H4 (cell line): ENCODE data around the gene KDM5D. TPM values are rescaled to one million over a fixed set of nuclear protein-coding genes. Genes with fewer than 3 reads are reported as not detected.

Experiments
- DNase-seq: peaks from one replicate; pipeline ENCODE4 v3.0.0-alpha.2; 2015; ENCODE audit warnings: low spot score
- total RNA-seq: library from RNA; depleted of rRNA; stranded (reverse); fragments of >200 nt; shearing (Covaris generic); gene quantifications from 2 replicates; pipeline ENCODE4 v1.2.3, GENCODE V29; 2014; rRNA removed

Gene KDM5D
- total RNA-seq: 12.6 and 16.1 TPM in 2 replicates

DNA sequence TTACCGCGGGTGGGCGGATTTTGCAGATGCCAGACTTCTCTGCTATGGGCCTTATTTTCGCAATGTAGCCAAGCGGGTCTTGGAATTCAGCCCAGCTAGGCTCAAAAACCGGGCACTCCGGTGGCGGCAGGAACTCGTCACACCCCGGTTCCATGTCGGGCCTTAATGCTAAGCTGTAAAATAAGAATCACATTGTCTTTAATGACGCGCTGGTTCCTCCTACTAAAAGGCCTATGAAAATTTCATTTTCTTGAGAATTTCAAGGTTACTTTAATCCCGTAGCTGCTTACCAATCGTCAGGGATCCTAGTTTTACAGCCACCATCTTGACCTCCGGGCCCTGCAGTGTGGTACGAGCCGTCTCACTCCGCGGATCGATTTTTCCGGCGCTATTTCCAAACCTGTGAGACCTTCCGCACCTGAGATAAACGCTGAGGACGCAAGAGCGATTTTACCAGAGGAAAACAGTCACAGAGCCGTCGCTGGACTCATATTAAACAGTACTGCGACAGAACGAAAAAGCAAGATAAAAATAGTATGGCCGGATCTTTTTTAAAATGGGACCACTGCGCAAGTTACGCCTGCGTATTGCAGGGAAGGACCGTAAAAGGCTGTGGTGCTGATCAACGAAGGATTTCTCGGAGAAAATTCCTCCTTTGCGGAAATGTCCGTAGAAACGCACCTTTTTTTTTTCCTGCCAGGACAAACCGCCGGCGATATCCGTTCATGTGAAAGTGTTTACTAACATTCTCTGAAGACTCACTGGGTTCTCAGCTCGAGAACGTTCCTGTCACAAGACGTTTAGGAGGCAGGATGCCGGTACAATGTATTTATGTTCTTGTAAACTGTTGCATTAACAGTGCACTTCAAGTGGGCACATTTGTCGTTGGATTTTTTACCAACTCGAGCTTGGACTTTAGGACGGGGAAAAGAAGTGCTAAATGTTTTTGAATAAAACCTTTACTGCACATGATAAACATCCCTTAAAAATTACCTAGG is at the start of gene KDM5D:
KDM5D (minus strand) TSS at position 346 of the 998 bp plus-strand sequence; CDS start at position 154, 192 bp downstream.
- DNase-seq: peak; percentile 57

DNA sequence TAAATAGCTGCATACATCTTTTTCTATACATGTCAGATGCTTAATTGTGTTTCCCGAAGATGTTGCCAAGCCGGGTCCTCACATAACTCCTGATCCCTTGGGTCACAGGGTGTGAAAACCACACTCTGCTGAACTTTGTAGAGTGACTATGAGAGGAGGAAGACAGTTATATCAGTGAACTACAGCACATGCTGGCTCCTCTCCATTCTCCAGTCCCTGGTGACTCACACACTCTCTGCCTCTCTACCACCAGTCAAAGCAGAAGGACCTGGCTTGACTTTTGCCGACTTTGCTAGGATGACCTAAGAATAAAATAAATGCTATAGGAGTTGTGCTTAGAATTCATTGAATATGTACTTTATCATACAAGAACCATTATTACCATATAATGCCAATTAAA is 23.8 kb upstream of the KDM5D start:
- DNase-seq: no peak

DNA sequence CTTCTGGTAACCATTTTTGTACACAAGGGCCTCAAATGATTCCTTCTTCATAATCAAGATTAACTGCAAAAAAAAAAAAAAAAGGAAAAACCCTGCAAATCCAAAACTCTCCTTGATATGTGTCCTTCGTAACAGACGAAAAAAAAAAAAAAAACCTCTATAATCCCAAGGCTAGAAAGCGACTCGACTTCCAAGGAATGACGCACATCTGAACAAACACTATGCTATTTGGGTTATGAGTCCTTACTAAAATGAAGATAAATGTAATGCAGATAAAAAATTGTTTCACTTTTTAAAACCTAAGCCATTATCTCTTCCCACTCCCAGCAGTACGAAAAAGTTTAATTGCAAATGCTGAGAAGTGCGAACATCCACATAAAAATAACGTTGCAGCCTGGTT is 1.2 kb downstream of the KDM5D start:
- DNase-seq: no peak

DNA sequence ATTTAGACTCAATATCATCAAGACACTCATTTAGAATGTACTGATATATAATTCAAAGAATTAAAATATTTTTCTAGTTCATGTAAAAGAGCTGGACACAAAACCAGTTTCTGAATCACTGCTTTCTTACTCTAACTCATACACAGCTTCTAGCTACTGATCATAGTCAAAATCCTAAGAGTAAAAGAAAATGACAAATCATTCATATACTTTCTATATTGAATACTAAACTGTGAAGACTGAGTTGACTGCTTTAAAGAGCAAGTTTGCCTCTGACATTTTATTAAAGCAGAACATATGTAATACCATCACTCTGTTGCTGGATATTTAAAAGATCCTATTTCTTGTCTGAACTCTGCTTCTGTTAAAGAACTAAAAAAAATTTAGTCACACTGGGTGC is 2.4 kb downstream of the KDM5D start:
- DNase-seq: no peak

DNA sequence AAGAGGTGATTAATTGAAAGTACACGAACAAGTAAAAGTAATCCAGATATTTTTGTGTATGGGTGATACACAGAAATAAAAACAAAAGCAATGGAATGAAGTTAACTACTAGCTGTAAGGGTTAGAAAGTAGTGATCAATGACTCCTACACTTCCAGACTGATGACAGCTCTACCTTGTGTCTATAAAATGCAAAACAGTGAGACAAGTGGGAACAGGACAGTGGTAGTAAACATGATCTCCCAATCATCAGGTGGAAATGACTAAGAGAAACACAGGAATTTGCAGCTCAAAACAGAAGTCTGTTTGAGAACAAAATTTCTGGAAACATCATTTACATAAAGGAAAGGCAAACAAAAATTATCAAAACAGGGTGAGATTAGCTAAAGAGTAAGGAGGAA is 10.1 kb downstream of the KDM5D start:
- DNase-seq: no peak

DNA sequence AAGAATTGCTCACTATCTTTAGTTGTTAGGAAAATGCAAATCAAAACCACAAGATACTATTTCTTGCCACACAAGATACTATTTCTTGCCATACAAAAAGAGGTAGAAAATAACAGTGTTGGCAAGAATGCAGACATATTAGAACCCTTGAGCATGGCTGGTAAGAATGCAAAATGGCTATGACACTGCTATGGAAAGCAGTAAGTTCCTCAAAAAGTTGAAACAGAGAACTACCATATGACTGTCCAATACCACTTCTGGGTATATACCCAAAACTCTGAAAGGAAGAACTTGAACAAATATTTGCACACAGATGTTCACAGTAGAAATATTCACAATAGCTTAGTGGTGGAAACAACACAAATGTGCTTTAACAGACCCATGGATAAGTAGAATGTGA is 26.6 kb downstream of the KDM5D start:
- no peak for DNase-seq

DNA sequence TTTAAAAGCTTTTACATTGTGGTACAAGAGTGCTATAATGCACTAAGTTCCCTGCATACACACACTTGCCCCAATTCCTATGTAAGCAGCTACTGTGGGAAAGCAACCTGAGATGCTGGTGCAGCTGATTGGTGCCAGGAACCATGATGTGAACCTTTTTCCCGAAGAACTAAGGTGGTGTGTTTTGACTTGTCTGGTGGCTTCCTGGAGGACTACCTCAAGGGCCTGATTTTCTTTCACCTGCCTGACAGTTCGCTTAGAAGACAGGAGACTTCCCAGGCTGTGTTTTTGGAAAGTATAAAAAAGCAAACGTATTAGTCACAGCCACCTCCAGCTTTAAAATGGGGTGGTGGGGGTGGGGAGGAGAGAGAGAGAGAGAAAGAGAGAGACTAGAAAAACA is 27.4 kb downstream of the KDM5D start:
- DNase-seq: no peak

DNA sequence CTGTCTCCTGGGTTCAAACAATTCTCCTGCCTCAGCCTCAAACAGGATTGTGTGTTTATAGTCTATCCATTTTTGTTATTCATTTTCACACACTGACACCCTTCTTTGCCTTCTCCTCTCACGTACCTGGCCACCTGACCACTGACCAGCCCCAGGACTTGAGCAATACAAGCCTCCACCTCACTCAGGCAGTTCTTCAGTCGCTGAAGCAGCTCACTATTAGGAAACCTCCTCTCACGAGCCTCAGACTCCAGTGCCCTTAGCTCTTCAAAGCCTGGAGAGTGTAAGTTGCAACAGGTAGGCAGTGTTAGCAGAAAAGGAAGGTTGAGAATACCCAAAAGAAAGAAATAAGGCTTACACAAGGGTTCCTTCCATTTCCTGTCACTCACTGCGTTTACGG is 29.3 kb downstream of the KDM5D start:
- no peak for DNase-seq

DNA sequence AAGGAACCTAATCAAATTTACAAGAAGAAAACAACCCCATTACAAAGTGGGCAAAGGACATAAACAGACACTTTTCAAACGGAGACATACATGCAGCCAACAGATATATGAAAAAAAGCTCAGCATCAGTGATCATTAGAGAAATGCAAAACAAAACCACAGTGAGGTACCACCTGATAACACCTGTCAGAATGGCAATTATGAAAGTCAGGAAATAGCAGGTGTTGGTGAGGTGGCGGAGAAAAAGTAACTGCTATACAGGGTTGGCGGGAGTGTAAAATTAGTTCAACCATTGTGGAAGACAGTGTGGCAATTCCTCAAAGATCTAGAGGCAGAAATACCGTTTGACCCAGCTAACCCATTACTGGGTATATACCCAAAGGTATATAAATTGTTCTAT is 31.1 kb downstream of the KDM5D start:
- no peak for DNase-seq

DNA sequence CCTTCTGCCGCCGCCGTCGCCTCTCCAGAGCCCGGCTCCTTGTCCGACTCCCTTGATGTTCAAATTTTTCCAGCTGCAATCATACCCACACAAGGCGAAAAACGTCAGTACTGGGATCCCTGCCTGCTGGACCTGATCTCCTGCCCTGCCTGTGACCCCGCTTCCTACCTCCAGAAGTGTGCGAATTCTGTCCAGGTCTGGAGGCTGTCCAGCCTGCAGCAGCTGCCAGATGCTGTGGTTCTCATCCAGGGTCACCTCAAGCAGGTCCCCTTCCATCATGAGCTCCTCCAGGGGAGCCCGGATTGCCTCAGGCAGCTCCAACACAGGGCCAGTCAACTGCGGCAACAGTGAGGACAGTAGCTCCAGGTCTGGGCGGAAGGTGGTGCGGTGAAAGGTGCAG is 38.3 kb downstream of the KDM5D start:
- DNase-seq: no peak

DNA sequence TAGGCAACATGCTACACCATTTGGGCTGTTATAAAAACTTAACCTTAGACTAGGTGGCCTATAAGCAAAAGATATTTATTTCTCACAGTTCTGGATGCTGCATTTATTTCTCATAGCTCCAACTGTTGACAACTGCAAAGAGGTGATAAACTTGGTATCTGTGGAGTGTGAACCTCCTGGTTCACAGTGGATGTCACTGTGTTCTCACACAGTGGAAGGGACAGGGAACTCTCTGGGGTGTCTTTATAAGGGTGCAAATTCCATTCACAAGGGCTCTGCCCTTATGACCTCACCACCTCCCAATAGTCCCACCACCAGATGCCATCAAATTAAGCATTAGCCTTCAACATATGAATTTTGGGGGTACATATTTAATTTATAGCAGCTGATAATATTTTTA is 46.0 kb downstream of the KDM5D start:
- no peak for DNase-seq

DNA sequence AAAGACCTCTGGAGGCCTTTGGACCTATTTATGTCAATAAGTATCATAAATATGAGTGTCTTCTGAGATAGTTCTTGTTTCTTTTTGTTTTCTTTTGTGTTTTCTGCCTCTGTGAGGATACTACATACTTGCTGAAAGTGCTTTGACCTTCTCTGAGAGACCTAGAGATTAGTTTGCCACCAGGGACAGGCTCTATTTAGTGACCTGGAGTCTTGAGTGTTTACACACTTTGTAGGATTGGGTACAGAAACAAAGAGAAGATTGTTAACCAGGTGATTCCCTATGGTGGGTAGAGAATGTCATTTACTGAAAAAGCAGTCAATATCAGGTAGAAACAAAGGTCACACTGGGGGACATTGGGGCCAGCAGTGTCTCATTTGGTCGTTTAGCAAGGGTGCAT is 63.7 kb downstream of the KDM5D start:
- DNase-seq: no peak
